KMS-11 (cell line): ENCODE data around the gene RRAS2.
A peak's percentile ranks its signal among the peaks of the same experiment; 100 is the strongest.
"Not testable (repeated sequence)": the region's sequence is repeated elsewhere in the genome, so short reads cannot be mapped to it uniquely, and the experiment has no call there.

ENCODE experiments used
- H2AFZ ChIP-seq: fragments of 200-600 bp; sonication (generic); 2 replicates; pipeline ENCODE4 v1.6.1; 2016; ENCODE audit warnings: antibody characterized with exemption, mixed run types, low read depth
- H3K27ac ChIP-seq: fragments of 200-600 bp; sonication (generic); 2 replicates; pipeline ENCODE4 v1.6.1; 2016; ENCODE audit warnings: mild to moderate bottlenecking, mixed run types
- H3K27me3 ChIP-seq: fragments of 200-600 bp; sonication (generic); 2 replicates; pipeline ENCODE4 v1.6.1; 2017; ENCODE audit warnings: mild to moderate bottlenecking, low read depth, mixed run types, moderate library complexity; ENCODE audit not compliant: insufficient read depth
- H3K36me3 ChIP-seq: fragments of 200-600 bp; sonication (generic); 2 replicates; pipeline ENCODE4 v1.6.1; 2017; ENCODE audit warnings: mild to moderate bottlenecking, mixed run types; ENCODE audit not compliant: insufficient read depth
- H3K4me1 ChIP-seq: fragments of 200-600 bp; sonication (generic); 2 replicates; pipeline ENCODE4 v1.6.1; 2016; ENCODE audit warnings: mild to moderate bottlenecking, low read depth, mixed run types; ENCODE audit not compliant: poor library complexity, severe bottlenecking
- H3K4me2 ChIP-seq: fragments of 200-600 bp; sonication (generic); 2 replicates; pipeline ENCODE4 v1.7.0; 2016; ENCODE audit warnings: mild to moderate bottlenecking, mixed run types
- H3K4me3 ChIP-seq: fragments of 200-600 bp; sonication (generic); IDR thresholded peaks from 2 replicates; pipeline ENCODE4 v1.6.1; 2017; ENCODE audit warnings: low read depth, low read length, mixed read lengths; ENCODE audit not compliant: insufficient read depth
- H3K79me2 ChIP-seq: fragments of 200-600 bp; sonication (generic); 2 replicates; pipeline ENCODE4 v1.6.1; 2016; ENCODE audit warnings: low read depth, mixed run types; ENCODE audit not compliant: insufficient read depth
- H3K9ac ChIP-seq: fragments of 200-600 bp; sonication (generic); 2 replicates; pipeline ENCODE4 v1.6.1; 2016; ENCODE audit warnings: mild to moderate bottlenecking, mixed run types
- H4K20me1 ChIP-seq: fragments of 200-600 bp; sonication (generic); 2 replicates; pipeline ENCODE4 v1.6.1; 2016; ENCODE audit warnings: mild to moderate bottlenecking, mixed run types; ENCODE audit not compliant: insufficient read depth
- CTCF ChIP-seq: fragments of 200-600 bp; sonication (generic); conservative IDR thresholded peaks from 2 replicates; pipeline ENCODE4 v1.6.1; 2017; ENCODE audit warnings: low read depth, mild to moderate bottlenecking, antibody characterized with exemption, low read length, moderate library complexity, mixed read lengths

Gene RRAS2

GRCh38 chr11:14358729-14359439 lies at the start of gene RRAS2:
Gene RRAS2, minus strand, starts transcription at chr11:14359183. Its CDS starts 313 bp downstream, at chr11:14358870.
- Histone ChIP-seq H4K20me1 (no peaks in the 10 kb centered on the region), H3K27me3 (no peaks in the 10 kb centered on the region), H3K36me3 (no peaks in the 10 kb centered on the region), H2AFZ (peak within 1 kb of the TSS; percentile 82), H3K4me2 (peak within 1 kb of the TSS; percentile 66), H3K4me1 (peaks cover 5% of the 10 kb centered on the region), H3K27ac (no peak within 1 kb of the TSS), H3K9ac (peak within 1 kb of the TSS; percentile 63), H3K79me2 (peaks cover 3% of the 10 kb centered on the region; the same call in 1 of the 2 replicates), H3K4me3 (no peak within 1 kb of the TSS)
- no peak for TF ChIP-seq CTCF

DNA sequence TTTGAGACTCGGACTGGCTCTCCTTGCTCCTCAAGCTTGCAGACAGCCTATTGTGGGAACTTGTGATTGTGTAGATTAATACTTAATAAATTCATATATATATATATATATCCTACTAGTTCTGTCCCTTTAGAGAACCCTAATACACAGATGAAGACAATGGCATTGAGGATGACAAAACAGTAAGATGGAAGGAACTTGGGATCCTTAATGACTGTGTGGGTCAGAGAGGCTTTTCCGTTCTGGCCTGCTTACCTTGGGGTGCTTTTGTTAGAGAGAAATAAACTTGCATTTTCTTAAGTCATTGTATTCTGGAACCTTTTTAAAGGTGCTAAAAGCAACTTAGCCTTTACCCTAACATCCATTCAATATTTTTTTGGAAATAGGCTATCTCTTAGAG lies 49.6 kb upstream of the RRAS2 start:
- Histone ChIP-seq H3K36me3 (no peaks in the 10 kb centered on the region), H3K27me3 (no peaks in the 10 kb centered on the region), H3K9ac (no peak overlapping the region), H3K4me2 (no peak overlapping the region), H2AFZ (no peak overlapping the region), H3K4me3 (no peak overlapping the region), H4K20me1 (no peaks in the 10 kb centered on the region), H3K79me2 (no peaks in the 10 kb centered on the region), H3K4me1 (no peaks in the 10 kb centered on the region), H3K27ac (no peak overlapping the region)
- TF ChIP-seq CTCF: no peak

DNA sequence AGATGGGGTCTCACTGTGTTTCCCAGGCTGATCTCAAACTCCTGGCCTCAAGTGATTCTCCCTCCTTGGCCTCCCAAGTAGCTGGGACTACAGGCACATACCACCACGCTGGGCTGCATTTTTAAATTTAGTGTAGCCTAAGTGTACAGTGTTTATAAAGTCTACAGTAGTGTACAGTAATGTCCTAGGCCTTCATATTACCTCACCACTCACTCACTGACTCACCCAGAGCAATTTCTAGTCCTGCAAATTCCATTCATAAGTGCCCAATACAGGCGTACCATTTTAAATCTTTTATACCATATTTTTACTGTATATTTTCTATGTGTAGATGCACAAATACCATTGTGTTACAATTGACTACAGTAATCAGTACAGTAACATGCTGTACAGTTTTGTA lies 47.1 kb upstream of the RRAS2 start:
- H3K36me3 ChIP-seq, H4K20me1 ChIP-seq, H3K4me1 ChIP-seq, H3K27ac ChIP-seq, H3K27me3 ChIP-seq, H3K9ac ChIP-seq, H3K4me2 ChIP-seq, H2AFZ ChIP-seq, H3K79me2 ChIP-seq, H3K4me3 ChIP-seq: not testable (repeated sequence)

GRCh38 chr11:14403528-14403927 lies 44.5 kb upstream of the RRAS2 start:
- H3K4me1 ChIP-seq, H4K20me1 ChIP-seq, H2AFZ ChIP-seq, H3K27ac ChIP-seq, H3K4me3 ChIP-seq, H3K36me3 ChIP-seq, H3K9ac ChIP-seq, H3K79me2 ChIP-seq, H3K4me2 ChIP-seq, H3K27me3 ChIP-seq: not testable (repeated sequence)

DNA sequence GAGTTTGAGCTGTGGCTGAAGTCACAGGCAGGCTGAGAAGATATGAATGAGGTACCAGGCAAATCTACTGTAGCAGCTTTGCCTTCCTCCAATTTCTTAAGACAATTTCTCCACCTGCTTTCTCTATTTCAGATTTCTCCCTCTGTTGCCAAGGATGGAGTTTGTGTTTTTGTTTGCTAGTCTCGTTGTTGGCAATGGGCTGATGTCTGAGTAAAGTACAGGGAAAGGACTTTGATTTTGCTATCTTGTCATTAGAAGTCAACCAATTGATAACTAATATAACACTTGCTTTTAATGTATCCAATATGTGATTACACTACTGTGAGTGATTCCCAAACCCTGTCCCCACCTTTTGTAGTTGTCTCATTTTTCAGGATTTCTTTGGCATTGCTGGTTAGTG lies 40.1 kb upstream of the RRAS2 start:
- Histone ChIP-seq H3K4me3 (no peak overlapping the region), H3K4me1 (no peaks in the 10 kb centered on the region), H3K36me3 (no peaks in the 10 kb centered on the region), H3K27me3 (no peaks in the 10 kb centered on the region), H3K79me2 (no peaks in the 10 kb centered on the region), H2AFZ (no peak overlapping the region), H3K27ac (no peak overlapping the region), H3K9ac (no peak overlapping the region), H3K4me2 (no peak overlapping the region), H4K20me1 (no peaks in the 10 kb centered on the region)
- no peak for TF ChIP-seq CTCF
